HG03432 (cell line): ENCODE measurements around the gene SLC6A2.

ENCODE experiments used
- ATAC-seq: cut with Tn5 transposase; IDR thresholded peaks from one replicate; pipeline ENCODE4 v1.9.1; 2021; ENCODE audit warnings: mild to moderate bottlenecking, moderate library complexity; ENCODE audit not compliant: unreplicated experiment

Gene SLC6A2

DNA sequence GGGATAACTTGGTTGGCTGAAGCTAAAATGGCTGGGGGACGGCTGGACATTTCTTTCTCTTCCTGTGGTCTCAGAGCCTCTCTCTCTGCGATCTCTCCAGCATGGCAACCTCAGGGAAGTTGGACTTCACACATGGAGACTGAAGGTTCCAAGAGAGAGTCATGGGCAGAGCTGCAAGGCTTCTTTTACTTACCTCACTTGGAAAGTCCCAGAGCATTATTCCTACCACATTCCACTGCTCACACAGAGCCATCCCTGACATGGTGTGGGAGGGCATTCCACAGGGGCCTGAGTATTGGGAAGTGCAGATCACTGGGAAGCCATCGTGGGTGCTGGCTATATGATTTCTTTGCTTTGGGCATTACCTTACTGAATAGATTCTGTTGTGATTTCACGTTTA is 9.8 kb upstream of the SLC6A2 start:
- ATAC-seq = no peak

DNA sequence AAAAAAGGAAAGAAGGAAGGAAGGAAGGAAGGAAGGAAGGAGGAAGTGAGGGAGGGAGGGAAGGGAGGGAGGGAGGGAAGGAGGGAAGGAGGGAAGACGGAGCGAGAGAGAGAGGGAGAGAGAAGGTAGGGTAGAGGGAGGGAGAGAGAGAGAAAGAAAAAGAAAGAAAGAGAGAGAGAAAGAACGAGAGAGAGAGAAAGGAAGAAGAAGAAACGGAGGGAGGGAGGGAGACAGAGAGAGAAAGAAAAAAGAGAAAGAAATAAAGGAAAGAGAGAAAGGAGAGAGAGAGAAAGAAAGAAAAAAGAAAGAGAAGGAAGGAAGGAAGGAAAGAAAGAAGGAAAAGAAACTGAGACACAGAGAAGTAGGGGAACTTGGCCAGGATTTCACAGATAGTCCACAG is 8.4 kb upstream of the SLC6A2 start:
- ATAC-seq = no peak

DNA sequence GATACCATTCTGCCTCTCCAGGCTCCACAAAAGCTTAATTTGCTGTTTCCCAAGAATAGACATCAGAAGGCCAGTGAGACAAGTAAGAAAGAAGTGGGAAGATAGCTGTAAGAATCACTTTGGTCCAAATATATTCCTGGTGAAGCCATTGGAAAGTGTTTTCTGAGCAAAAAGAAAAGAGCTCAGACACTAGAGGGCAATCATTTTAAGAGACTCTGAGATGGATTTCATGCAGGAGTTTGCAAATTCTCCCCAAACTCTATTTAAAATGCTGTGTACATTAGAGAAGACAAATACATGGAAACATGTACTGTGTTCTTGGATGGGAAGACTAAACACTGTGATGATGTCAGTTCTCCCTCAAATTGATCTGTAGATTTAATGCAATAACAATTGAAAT is 8.0 kb upstream of the SLC6A2 start:
- no peak for ATAC-seq

DNA sequence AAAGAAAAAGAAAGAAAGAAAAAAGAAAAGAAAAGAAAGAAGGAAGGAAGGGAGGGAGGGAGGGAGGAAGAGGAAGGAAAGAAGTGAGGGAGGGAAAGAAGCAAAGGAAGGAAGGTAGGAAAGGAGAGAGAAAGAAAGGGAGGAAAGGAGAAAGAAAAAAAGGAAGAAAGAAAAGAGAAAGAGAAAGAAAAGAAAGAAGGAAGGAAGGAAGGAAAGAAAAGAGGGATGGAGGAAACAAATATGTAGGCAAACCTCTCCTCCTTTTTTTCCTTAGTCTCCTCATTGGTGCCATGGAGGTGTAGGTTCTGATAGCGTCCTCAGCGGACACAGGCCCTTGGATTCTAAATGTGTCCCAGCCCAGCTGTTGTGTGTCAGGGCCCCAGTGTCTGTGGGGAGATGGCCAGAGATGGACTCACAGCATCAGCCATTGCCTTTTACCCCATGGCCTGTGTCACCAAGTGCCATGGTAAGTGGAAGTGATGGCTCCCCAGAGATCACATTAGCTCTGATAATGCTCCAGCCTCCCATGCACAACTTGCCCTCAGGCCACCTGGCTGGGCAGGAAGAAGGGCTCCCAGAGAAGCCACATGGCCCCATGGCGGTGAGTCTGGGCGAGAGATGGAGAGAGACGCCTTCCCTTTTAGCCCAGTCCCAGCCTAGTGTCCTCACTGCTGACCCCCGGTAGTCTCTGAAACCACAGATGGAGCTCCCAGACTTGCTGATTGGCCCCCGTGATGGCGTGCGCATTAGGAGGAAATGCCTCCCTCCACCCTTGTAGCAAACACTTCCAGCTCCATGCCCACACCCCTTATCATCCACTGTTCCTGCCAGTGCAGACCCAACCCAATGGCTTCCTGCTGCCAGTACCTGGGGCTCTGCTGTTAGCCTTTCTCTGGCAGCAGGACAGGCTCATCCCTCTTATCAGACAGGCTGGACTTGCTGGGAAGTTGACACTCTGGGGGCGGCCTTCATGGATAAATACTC is 3.7 kb upstream of the SLC6A2 start:
- no peak for ATAC-seq

DNA sequence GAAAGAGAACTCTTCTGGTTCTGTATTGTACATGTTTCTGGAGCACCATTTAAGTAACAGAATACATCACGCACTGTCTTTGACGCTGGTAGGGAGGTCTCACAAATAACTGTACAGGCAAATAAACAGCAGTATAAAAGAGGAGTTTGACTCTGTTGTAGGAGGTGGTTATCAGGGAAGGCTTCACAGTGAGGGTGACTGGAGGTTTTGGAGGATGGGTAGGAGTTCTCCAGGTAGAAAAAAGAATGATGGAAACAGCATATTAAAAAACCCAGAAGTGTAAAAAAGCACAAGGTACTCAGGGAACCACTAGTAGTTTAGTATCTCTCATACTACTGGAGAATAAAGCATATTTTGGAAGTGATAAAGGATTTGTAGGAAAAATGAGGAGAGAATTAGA is 2.7 kb upstream of the SLC6A2 start:
- ATAC-seq = no peak

DNA sequence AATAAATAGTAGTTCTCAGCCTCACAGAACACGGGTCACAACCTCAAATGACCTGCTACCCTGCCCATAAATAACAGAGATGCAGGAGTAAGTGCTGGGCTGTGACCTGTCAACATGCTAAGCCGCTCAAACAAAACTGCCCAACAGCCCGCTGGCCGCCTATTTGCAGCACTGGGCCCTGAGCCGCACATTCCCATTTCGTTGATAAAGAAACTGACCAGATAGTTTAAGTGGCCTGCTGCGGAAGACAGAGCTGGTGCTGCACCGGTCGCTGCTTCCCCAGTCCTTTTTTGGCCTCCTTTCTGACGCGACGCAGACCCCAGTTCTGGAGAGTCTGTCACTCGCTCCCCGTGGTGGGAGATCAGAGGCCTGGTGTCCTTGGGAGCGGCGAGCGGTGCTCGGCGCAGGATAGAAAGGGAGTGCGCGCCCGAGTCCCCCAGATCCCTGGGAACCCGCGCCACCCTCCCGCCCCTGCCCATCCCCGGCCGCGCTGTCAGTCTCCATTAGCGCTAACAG is 349 bp upstream of the SLC6A2 start:
- ATAC-seq = no peak

DNA sequence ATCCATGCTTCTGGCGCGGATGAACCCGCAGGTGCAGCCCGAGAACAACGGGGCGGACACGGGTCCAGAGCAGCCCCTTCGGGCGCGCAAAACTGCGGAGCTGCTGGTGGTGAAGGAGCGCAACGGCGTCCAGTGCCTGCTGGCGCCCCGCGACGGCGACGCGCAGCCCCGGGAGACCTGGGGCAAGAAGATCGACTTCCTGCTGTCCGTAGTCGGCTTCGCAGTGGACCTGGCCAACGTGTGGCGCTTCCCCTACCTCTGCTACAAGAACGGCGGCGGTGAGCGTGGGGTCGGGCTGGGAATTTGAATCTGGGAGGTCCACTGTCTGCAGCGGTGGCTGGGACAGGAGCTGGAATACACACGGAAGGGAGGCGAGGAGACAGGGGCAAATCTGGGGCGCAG is 904 bp downstream of the SLC6A2 start:
- no peak for ATAC-seq

DNA sequence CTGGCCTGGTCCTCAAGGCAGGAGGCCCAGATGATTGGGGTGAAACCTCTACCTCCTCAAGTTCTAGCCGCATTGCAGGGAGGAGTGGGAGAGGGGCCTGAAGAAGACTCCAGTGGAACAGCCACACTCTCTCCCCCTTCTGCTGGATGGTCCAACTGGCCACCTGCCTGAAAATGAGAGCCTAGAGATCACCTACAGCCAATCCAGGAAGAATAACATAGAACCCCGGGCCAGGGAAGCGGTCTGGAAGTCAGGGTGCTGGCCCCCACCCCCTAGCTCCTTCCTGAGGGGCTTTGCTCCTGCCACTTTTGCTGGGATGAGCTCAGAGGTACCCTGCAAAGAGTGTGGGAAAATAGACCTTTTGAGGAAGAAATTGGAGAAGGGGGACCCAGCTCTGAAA is 1.8 kb downstream of the SLC6A2 start:
- no peak for ATAC-seq

DNA sequence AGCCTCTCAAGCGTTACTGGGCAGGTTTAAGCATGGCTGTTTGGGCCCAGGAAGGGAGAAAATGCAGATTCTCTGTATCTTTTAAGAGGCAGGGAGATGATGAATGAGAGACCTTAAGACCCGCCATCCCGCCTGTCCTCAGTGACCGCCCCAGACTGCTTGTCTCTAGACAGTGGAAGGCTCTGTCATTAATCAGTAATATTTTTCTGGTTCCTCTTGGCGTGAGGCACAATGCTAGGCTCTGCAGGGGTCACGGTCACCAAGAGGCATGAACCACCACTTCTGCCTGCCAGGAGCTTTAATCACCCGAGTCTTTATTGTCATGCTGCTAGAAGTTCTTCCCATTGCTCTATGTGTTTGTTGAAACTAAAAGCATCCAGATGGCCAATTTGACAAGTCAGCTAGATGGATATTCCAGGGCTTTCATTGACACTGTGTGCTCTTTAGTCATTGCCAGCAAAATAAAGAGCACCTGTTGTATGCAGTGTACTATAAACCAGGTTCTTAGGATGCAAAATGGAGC is 3.2 kb downstream of the SLC6A2 start:
- no peak for ATAC-seq

DNA sequence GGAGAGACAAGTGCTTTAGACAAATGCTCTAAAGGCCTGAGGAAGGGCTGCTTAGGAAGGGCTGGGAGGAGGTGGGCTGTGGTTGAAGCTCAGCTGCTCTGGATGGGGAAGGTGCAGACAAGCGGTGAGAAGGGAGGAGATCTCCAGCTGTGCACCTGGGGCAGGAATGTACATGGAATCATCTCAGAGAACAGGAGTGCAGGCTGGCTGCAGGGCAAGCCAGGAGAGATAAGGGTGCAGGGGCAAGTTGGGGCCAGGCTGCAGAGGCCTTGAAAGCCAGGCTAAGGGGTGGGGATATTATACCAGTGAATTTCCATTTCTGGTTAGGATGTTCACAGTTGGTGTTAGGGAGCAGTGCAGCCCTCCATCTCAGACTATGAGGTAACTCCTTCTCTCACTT is 4.2 kb downstream of the SLC6A2 start:
- no peak for ATAC-seq

DNA sequence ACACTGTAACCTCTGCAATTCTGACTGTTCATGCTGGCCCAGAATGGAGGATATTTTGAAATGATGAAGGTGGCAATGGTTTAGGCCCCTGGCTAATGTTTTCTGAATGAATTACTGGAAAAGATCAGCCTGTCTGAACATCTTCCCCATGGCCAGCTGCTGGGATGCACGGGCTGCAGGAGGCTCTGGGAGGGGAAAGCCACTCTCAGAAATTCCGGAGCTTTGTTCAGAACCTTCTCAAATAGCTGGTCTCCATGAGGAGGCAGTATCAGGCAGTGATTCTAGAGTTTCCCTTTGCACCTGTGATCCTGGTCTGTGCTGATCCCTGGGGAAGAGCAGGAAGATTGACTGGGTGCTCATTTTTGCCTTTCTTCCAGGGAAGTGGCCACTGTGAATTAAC is 5.0 kb downstream of the SLC6A2 start:
- no peak for ATAC-seq

DNA sequence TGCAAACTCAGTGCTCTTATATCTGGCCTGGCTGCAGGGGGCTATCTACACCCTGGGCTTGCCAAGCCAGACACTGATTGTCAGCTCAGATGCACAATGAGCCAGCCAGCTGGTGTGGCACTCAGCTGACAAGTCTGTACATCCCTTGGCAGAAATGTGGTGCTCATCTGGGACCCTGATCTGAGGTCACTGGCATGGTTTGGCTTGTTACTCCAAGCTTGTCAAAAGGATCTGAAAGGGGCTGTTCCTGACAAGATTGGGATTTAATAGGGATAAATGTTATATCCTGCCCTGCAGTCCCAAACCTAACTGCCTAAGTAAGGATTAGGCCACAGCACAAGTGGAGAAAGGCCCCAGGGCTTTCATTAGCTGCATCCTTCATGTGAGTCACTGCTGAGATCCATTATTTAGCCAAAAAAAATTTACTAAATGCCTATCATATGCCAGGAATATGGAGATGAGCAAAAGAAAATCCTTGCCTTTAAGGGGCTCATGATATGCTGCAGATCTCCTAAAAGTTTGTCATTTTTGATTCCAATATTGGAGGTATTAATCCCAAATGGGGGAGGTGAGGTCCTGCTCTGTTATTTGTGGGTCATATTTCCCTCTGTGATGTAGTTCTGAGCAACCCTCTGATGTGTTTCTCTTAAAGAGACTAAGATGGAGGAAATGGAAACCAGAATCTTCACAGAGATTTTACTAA is 6.3 kb downstream of the SLC6A2 start:
- no peak for ATAC-seq

DNA sequence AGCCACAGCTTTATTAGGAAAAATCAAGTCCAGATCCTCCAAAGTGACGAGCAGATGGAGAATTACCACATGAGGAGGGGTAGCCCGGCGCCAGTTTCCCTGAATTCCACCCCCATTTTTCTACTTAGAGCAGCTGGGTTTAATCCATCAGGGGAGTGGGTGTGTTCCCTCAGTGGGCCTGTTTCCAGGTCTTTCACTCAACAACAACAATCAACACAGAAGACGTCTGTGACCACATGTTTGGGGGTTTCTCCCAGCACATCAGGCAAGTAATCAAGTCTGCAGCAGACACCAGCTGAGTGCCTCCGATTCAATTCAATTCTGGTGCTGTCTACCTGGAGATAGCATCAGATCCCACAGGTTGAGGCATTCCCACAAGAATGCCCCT is 6.8 kb downstream of the SLC6A2 start:
- no peak for ATAC-seq

DNA sequence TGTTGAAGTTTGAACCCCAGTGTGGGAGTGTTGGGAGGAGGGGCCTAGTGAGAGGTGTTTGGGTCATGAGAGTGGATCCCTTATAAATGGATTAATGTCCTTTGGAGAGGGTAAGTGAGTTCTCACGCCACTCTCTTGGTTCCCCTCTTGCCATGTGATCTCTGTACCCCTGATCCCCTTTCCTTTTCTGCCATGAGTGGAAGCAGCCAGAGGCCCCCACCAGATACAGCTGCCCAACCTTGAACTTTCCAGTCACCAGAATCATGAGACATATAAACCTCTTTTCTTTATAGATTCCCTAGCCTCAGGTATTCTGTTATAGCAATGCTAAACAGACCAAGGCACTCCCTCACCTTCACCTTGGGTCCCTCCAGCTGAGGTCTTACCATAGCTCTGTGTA is 7.4 kb downstream of the SLC6A2 start:
- ATAC-seq = no peak

DNA sequence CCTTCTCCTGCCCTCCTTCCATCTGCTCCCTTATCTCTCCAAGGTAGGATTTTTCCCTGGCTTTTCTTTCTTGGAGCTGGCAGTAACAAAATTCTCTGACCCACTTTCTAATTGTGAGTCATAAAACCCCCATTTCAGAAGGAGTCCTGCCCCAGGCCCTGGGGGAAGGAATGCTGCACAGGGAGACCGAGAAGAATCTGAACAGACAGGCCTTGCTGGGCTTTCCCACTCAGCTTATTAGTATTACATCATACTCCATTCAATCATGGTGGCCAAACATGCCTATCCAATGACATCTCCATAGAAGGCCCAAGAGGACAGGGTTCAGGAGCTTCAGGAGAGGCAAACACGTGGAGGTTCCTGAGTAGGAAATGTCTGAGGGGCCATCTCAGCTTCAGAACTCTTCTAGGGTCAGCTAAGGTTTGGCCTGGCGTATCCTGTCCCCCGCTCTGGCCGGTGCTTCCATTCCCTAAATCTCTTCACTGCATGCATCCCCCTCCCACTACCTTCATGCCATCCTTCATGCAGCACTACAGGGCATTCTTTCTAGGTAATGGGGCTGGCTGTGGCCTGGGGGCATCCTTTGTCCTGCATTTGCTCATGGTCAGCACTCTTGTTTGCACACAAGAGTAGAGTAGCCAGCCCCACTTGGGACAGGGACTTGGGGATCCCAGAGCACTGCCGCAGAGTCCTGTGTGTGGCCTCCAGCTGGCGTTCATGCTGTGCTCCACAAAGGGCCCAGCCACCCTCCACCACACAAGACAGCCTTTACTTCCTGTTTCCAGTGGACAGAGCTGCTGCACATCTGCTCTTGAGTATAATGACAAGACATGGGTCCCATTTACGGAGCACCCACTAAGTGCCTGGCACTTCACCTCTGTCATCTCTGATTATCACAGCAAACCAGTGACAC is 8.2 kb downstream of the SLC6A2 start:
- no peak for ATAC-seq

DNA sequence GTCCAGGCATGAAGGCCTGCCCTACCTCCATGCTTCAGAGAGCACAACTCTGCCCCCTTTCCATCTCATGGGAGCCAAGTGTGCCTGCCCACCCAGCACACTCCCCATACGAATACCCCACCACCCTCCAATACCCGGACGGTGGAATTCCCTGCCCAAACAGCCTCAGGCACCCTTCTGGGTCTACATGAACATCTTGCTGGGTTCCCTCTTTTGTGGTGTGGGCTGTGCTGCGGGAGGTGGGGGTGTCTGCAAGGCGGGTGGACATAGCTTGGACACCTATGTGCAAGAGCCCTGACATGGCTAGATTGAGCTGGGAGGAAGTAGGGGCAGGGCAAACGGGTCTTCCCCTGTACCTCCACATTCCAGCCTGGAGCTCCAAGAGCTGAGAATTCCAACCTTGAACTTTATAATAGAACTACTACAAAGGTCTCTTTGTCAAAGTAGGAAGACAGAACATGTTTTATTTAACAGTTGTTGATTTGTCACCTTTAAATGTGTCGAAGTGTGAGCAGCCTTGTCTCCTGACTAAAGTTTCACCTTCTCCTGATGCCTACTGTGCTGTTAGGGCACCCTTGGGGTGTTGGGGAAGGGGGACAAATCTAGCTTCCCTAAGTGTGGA is 9.1 kb downstream of the SLC6A2 start:
- no peak for ATAC-seq

DNA sequence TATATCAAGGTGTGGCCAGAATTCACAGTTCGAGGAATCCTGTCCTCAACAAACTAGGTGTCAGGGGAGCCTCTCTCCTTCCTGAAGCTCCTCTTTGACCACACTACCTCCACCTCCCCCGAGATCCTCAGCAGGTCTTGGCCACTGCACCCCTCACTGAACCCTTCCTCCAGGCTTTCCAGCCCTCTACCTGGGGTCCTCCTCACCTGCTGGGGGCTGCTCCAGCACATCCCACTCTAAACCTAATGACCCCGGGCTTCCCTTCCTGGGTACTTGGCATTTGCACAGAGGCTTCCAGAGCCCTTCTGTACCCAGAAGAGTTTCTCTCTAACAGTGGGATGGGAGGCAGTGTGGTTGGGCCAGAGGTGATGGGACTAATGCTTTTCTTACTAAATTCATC is 9.7 kb downstream of the SLC6A2 start:
- no peak for ATAC-seq

DNA sequence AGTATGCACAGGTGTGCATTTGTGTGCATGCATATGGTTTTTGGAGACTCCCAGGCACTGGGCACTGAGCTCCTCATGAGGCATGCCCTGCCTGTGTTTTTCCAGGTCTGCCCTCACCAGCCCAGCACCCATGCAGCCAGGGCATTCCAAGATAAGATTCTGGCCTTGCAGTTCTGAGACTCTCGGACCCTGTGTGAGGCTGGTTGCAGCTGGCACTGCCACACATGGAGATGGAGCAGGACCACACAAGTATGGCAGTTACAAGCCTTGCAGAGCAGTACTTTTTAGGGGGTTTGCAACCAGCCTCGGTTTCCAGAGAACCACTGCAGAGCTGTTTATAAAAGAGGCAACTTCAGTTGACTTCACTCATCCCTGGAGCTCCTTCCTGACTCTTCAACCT is 10.2 kb downstream of the SLC6A2 start:
- no peak for ATAC-seq

DNA sequence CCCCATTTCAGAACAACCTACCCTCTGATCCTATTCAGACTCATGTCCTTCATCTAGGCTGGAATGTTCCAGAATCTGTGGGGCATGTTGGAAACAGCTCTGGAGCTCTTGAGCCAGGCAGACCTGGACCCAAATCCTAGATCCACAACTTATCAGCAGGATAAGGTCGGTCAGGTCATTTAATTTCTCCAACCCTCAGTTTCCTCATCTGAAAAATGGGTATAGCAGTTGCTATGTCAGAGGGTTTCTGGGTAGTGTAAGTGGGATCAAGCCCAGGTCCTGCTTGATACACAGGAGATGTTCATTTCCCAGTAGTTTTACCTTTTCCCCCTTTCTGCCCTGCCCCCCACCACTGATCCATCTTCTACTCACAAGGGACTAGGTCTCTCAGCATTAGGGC is 12.0 kb downstream of the SLC6A2 start:
- no peak for ATAC-seq
